ENCODE data around the gene MKS1.

Gene MKS1

DNA sequence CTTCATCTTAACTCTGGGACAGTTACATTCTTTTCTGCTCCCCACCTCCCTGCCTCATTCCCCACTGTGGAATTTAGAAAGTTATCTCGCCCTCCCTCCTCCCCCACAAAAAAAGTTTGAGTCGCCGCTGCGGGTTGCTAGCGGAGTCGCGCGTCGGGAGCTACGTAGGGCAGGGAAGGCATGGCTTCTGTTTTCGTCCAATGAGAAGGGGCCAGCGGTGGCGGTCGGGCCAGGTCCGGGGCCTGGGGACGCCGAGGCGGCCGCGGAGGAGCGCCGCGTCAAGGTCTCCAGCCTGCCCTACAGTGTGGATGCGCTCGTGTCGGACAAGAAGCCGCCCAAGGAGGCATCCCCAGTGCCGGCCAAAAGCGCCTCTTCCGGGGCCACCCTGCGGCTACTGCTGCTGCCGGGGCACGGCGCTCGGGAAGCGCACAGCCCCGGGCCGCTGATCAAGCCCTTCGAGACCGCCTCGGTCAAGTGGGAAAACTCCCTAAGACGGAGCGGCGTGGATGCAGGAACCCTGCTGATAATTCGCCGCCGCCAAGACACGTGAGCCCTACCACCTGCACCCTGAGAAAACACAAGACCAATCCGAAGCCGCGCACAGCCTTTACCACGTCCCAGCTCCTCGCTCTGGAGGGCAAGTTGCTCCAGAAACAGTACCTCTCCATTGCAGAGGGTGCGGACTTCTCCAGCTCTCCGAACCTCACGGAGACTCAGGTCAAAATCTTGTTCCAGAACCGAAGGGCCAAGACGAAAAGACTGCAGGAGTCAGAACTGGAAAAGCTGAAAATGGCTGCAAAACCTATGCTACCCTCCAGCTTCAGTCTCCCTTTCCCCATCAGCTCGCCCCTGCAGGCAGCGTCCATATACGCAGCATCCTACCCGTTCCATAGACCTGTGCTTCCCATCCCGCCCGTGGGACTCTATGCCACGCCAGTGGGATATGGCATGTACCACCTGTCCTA lies 61.9 kb downstream of the MKS1 start:
- peak; percentile 71 for DNase-seq

All from CD4-positive, alpha-beta T cell treated with Interleukin-10 for 1 hour (primary cell).